ENCODE measurements around the gene DCBLD1.

- TF ChIP-seq CTCF (IDR thresholded peaks at IDR 0.05) (no peak), POLR2A (IDR thresholded peaks at IDR 0.05) (no peak)
Measured at GRCh38 chr6:117448011-117448410, 34.5 kb upstream of the DCBLD1 start.

All from Peyer's patch (tissue), 4 donors.